Skeletal muscle tissue (tissue), 2 donors: ENCODE measurements around the gene FAU. TPM values are rescaled to one million over a fixed set of nuclear protein-coding genes. Genes with fewer than 3 reads are reported as not detected.

ENCODE experiments used
- small RNA-seq: library from RNA; depleted of rRNA; stranded (forward); fragments of <200 nt; gene quantifications from one replicate; pipeline ENCODE3, GENCODE V24; 2014
- total RNA-seq: library from RNA; depleted of rRNA; stranded (reverse); fragments of >200 nt; gene quantifications from one replicate; pipeline ENCODE4 v1.2.3, GENCODE V29; 2014

The FAU gene
- total RNA-seq, 1 donor from 2014 or later = 292 TPM

Small RNAs within 50 kb of the gene (small RNA-seq; reads per million reads assigned to genes)
- not detected for gene HIGD1AP10
- not detected for gene PDCL2P2
- 3.5 reads per million, percentile 88 among the genes with 10 or more reads in this experiment for gene RNU2-23P

Other genes with a start within 250 kb of the FAU start
- gene EHD1, start 243.5 kb downstream of the FAU start, total RNA-seq = 28.2 TPM
- gene ATG2A, start 204.9 kb downstream of the FAU start, total RNA-seq = 3.1 TPM
- gene PPP2R5B, start 197.4 kb downstream of the FAU start, total RNA-seq = 6.3 TPM
- not detected for gene GPHA2, start 186.2 kb downstream of the FAU start, total RNA-seq
- not detected for gene MAJIN, start 150.0 kb downstream of the FAU start, total RNA-seq
- 0.52 TPM for gene BATF2, start 125.2 kb downstream of the FAU start, total RNA-seq
- gene ARL2, start 108.0 kb downstream of the FAU start, total RNA-seq = 53.2 TPM
- 12.0 TPM for gene SNX15, start 94.7 kb downstream of the FAU start, total RNA-seq
- 5.2 TPM for gene SAC3D1, start 80.9 kb downstream of the FAU start, total RNA-seq
- gene NAALADL1, start 63.6 kb downstream of the FAU start, total RNA-seq = 8.4 TPM
- gene CDCA5, start 38.1 kb downstream of the FAU start, total RNA-seq = 1.0 TPM
- gene ZFPL1, start 37.9 kb downstream of the FAU start, total RNA-seq = 22.4 TPM
- 166 TPM for gene VPS51, start 25.9 kb downstream of the FAU start, total RNA-seq
- gene TM7SF2, start 10.3 kb downstream of the FAU start, total RNA-seq = 8.4 TPM
- 4.2 TPM for gene ZNHIT2, start 4.4 kb downstream of the FAU start, total RNA-seq
- gene MRPL49, start 187 bp upstream of the FAU start, total RNA-seq = 21.4 TPM
- 19.8 TPM for gene SYVN1, start 12.4 kb upstream of the FAU start, total RNA-seq
- not detected for gene SPDYC, start 48.1 kb upstream of the FAU start, total RNA-seq
- gene CAPN1, start 59.8 kb upstream of the FAU start, total RNA-seq = 75.2 TPM
- gene POLA2, start 139.8 kb upstream of the FAU start, total RNA-seq = 2.1 TPM
- 19.3 TPM for gene CDC42EP2, start 192.7 kb upstream of the FAU start, total RNA-seq
- gene DPF2, start 211.7 kb upstream of the FAU start, total RNA-seq = 24.5 TPM
- not detected for gene TIGD3, start 232.6 kb upstream of the FAU start, total RNA-seq